ENCODE results near the gene ABCA1.
"Not testable (repeated sequence)": the region's sequence is repeated elsewhere in the genome, so short reads cannot be mapped to it uniquely, and the experiment has no call there.

ABCA1 gene

GRCh38 chr9:104769655-104770054 lies 158.3 kb downstream of the ABCA1 start:
- no peaks in the 10 kb centered on the region for H3K36me3 ChIP-seq
- no peak for TF ChIP-seq CTCF (IDR thresholded peaks at IDR 0.05; ENCODE audit: low read depth, low read length)

DNA sequence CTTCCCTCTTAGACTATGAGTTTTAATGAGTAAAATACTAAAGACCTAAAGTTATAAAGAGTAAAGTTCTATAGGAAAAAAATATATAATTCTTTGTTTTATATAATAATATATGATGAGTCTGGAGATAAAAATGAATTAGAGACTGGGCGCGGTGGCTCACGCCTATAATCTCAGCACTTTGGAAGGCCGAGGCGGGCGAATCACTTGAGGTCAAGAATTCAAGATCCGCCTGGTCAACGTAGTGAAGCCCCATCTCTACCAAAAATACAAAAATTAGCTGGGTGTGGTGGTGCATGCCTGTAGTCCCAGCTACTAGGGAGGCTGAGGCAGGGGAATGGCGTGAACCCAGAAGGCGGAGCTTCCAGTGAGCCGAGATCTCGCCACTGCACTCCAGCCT lies 158.9 kb downstream of the ABCA1 start:
- DNase-seq; H3K27ac ChIP-seq; H3K27me3 ChIP-seq (ENCODE audit: insufficient read depth, low read depth, severe bottlenecking); H3K36me3 ChIP-seq; H3K4me3 ChIP-seq (ENCODE audit: low read depth, low read length); H3K9me3 ChIP-seq (ENCODE audit: severe bottlenecking): not testable (repeated sequence)

More at GRCh38 chr9:104769655-104770054, 158.3 kb downstream of the ABCA1 start:
- no peak overlapping the region for H3K4me3 ChIP-seq (ENCODE audit: low read depth, low read length)
- H3K27ac ChIP-seq = no peak overlapping the region
- no peak for DNase-seq
- no peaks in the 10 kb centered on the region for H3K27me3 ChIP-seq (ENCODE audit: insufficient read depth, low read depth, severe bottlenecking)
- no peaks in the 10 kb centered on the region for H3K9me3 ChIP-seq (ENCODE audit: severe bottlenecking)

DNA sequence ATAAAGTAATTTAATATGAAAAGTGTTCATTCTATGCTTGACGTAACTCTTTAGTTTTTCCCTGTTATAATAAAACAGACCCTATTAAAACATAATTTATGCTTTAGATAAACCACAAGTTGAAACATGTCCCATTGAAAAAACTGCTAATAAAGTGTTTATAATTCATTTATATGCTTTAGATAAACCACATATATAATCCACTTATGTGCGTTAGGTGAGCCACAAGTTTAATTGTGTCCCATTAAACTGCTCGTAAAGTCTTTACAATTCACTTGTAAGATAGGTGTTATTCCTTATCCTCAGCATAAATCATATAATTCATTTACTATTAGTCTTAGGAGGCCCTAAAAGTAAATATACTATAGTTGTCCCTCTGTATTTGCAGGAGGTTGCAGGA lies 160.4 kb downstream of the ABCA1 start:
- TF ChIP-seq CTCF (IDR thresholded peaks at IDR 0.05; ENCODE audit: low read depth, low read length) = no peak
- no peak for DNase-seq
- Histone ChIP-seq H3K27me3 (ENCODE audit: insufficient read depth, low read depth, severe bottlenecking) (no peaks in the 10 kb centered on the region), H3K36me3 (no peaks in the 10 kb centered on the region), H3K9me3 (ENCODE audit: severe bottlenecking) (no peaks in the 10 kb centered on the region), H3K4me3 (ENCODE audit: low read depth, low read length) (no peak overlapping the region), H3K27ac (no peak overlapping the region)

- Histone ChIP-seq H3K27ac (no peak overlapping the region), H3K4me3 (ENCODE audit: low read depth, low read length) (no peak overlapping the region), H3K9me3 (ENCODE audit: severe bottlenecking) (no peaks in the 10 kb centered on the region), H3K27me3 (ENCODE audit: insufficient read depth, low read depth, severe bottlenecking) (no peaks in the 10 kb centered on the region), H3K36me3 (no peaks in the 10 kb centered on the region)
- DNase-seq = no peak
- TF ChIP-seq CTCF (IDR thresholded peaks at IDR 0.05; ENCODE audit: low read depth, low read length) = no peak
Measured at GRCh38 chr9:104766025-104766424, 161.9 kb downstream of the ABCA1 start.

- no peak for TF ChIP-seq CTCF (IDR thresholded peaks at IDR 0.05; ENCODE audit: low read depth, low read length)
- Histone ChIP-seq H3K36me3 (no peaks in the 10 kb centered on the region), H3K9me3 (ENCODE audit: severe bottlenecking) (no peaks in the 10 kb centered on the region), H3K27ac (no peak overlapping the region), H3K4me3 (ENCODE audit: low read depth, low read length) (no peak overlapping the region), H3K27me3 (ENCODE audit: insufficient read depth, low read depth, severe bottlenecking) (no peaks in the 10 kb centered on the region)
- DNase-seq = no peak
Measured at GRCh38 chr9:104765138-104765537, 162.8 kb downstream of the ABCA1 start.

DNA sequence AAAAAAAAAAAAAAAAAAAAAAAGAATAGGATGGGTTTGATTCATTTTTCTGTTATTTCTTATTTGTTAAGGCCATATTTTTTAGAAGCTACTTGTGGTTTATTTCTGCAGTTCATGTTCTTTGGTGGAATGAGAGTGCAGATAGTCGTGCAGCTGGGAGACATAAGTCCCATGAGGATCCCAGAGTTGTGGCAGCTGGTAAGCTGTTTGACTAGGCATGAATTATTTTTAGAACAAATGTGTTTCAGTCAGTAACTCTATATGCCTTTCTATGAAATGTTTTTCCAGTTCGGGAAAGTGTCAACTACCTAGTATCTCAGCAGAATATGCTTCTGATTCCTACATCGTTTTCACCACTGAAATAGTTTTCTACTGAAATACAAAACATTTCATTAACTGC lies 169.0 kb downstream of the ABCA1 start:
- no peak for TF ChIP-seq CTCF (IDR thresholded peaks at IDR 0.05; ENCODE audit: low read depth, low read length)
- H3K27ac ChIP-seq = no peak overlapping the region
- H3K27me3 ChIP-seq (ENCODE audit: insufficient read depth, low read depth, severe bottlenecking) = no peaks in the 10 kb centered on the region
- DNase-seq = no peak
- H3K9me3 ChIP-seq (ENCODE audit: severe bottlenecking) = no peaks in the 10 kb centered on the region
- peaks cover 5% of the 10 kb centered on the region for H3K36me3 ChIP-seq
- H3K4me3 ChIP-seq (ENCODE audit: low read depth, low read length) = no peak overlapping the region

All from WERI-Rb-1 (cell line).